Erythroblast (primary cell): ENCODE results near the gene BMP7.

Experiments used
- GATA1 ChIP-seq: IDR thresholded peaks from 2 replicates; pipeline ENCODE4 v1.6.1; 2011; ENCODE audit warnings: low read depth, mild to moderate bottlenecking, control low read depth, low read length, moderate library complexity
- POLR2A ChIP-seq: IDR thresholded peaks from 2 replicates; pipeline ENCODE4 v1.6.1; 2011; ENCODE audit warnings: mild to moderate bottlenecking, low read length

DNA sequence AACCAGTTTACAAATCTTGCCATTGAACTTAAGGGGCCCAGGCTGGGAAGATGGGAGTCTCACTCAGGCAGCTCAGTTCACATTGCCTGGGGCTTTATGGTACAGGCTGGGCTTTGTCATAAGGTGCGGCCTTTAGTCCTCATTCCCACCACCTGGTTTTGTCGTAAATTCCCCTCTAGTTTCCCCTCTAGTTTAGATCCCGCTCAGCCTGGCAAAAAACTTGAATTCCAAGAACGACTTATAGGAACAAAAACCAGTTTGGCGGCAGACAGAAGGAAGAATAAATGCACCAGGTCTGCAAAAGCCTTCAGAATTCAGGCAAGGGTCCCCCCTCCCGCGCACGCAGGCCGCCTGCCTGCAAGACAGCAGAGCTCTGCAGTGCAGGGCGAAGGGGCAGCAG lies 4.1 kb downstream of the BMP7 start:
- TF ChIP-seq POLR2A: no peak
- TF ChIP-seq GATA1: no peak
